Glutamatergic neuron (in vitro differentiated cells): ENCODE results near the gene SKAP2. TPM values are rescaled to one million over a fixed set of nuclear protein-coding genes. Genes with fewer than 3 reads are reported as not detected.
A peak's percentile ranks its signal among the peaks of the same experiment; 100 is the strongest.

Experiments used
- DNase-seq: peaks from one replicate; pipeline ENCODE4 v3.0.0; 2022
- H3K27ac Mint-ChIP-seq: one replicate; pipeline ENCODE4 v1.8.0; 2020; ENCODE audit warnings: mild to moderate bottlenecking, mixed read lengths, inconsistent platforms; ENCODE audit not compliant: unreplicated experiment
- H3K27me3 Mint-ChIP-seq: one replicate; pipeline ENCODE4 v1.8.0; 2020; ENCODE audit warnings: mild to moderate bottlenecking, moderate library complexity, mixed read lengths, inconsistent platforms; ENCODE audit not compliant: unreplicated experiment
- H3K36me3 Mint-ChIP-seq: one replicate; pipeline ENCODE4 v1.8.0; 2020; ENCODE audit warnings: mild to moderate bottlenecking, mixed read lengths, inconsistent platforms; ENCODE audit not compliant: unreplicated experiment
- H3K4me1 Mint-ChIP-seq: one replicate; pipeline ENCODE4 v1.8.0; 2020; ENCODE audit warnings: mild to moderate bottlenecking, low read depth, mixed read lengths, inconsistent platforms; ENCODE audit not compliant: unreplicated experiment
- H3K4me3 Mint-ChIP-seq: one replicate; pipeline ENCODE4 v1.8.0; 2020; ENCODE audit warnings: mild to moderate bottlenecking, mixed read lengths, inconsistent platforms; ENCODE audit not compliant: unreplicated experiment
- H3K9me3 Mint-ChIP-seq: one replicate; pipeline ENCODE4 v1.8.0; 2020; ENCODE audit warnings: mild to moderate bottlenecking, moderate library complexity, mixed read lengths, inconsistent platforms; ENCODE audit not compliant: unreplicated experiment
- CTCF ChIP-seq: fragments of 200-600 bp; sonication (generic); IDR thresholded peaks from one replicate; pipeline ENCODE4 v1.5.0; 2021; ENCODE audit not compliant: partially characterized antibody, unreplicated experiment
- long read RNA-seq: library from polyadenylated mRNA; unstranded; transcript quantifications from one replicate; pipeline ENCODE4 v2.0.0, GENCODE V29; 2020; ENCODE audit not compliant: unreplicated experiment
- total RNA-seq: library from RNA; stranded (reverse); fragmentation: NEBNext Ultra II Directional; extraction: Animal tissue kit (Norgen Biotek cat#: 25700); gene quantifications from one replicate; pipeline ENCODE4 v1.2.1, GENCODE V29; 2021; ENCODE audit not compliant: unreplicated experiment

Gene SKAP2
- 12.1 TPM for total RNA-seq
- long read RNA-seq, transcript SKAP2-201 (13 exons, 3,998 nt), result major isoform, 5 of 7 reads
- long read RNA-seq, partial matches to known transcripts, result 0 of 7 reads
- long read RNA-seq, other reads (novel, unspliced or antisense), result 2 of 7 reads

GRCh38 chr7:26864309-26865093, at the start of gene SKAP2:
SKAP2 (minus strand) TSS chr7:26864590; CDS start chr7:26864429, 161 bp downstream.
- Mint-ChIP-seq H3K4me3 (peak within 1 kb of the TSS; percentile 97), H3K27me3 (peaks cover 5% of the 10 kb centered on the region), H3K36me3 (no peaks in the 10 kb centered on the region), H3K9me3 (peaks cover 11% of the 10 kb centered on the region), H3K4me1 (peaks cover 4% of the 10 kb centered on the region), H3K27ac (peak within 1 kb of the TSS; percentile 90)
- DNase-seq, result peak; percentile 99
- no peak for TF ChIP-seq CTCF

GRCh38 chr7:26912933-26913536, 48.6 kb upstream of the SKAP2 start:
- H3K9me3 Mint-ChIP-seq, result peaks cover 2% of the 10 kb centered on the region
- H3K4me1 Mint-ChIP-seq, result no peaks in the 10 kb centered on the region
- H3K27ac Mint-ChIP-seq, result no peak overlapping the region
- no peaks in the 10 kb centered on the region for H3K27me3 Mint-ChIP-seq
- DNase-seq, result no peak
- H3K36me3 Mint-ChIP-seq, result no peaks in the 10 kb centered on the region
- no peak overlapping the region for H3K4me3 Mint-ChIP-seq
- no peak for TF ChIP-seq CTCF

- Mint-ChIP-seq H3K27ac (no peak overlapping the region), H3K27me3 (no peaks in the 10 kb centered on the region), H3K4me1 (no peaks in the 10 kb centered on the region), H3K4me3 (no peak overlapping the region), H3K9me3 (peaks cover 2% of the 10 kb centered on the region), H3K36me3 (no peaks in the 10 kb centered on the region)
- TF ChIP-seq CTCF, result no peak
- DNase-seq, result no peak
Observed at GRCh38 chr7:26912338-26912737, 47.9 kb upstream of the SKAP2 start.

- no peaks in the 10 kb centered on the region for H3K4me1 Mint-ChIP-seq
- no peak overlapping the region for H3K27ac Mint-ChIP-seq
- H3K27me3 Mint-ChIP-seq, result no peaks in the 10 kb centered on the region
- H3K36me3 Mint-ChIP-seq, result no peaks in the 10 kb centered on the region
- DNase-seq, result no peak
- TF ChIP-seq CTCF, result no peak
- H3K9me3 Mint-ChIP-seq, result peaks cover 2% of the 10 kb centered on the region
- H3K4me3 Mint-ChIP-seq, result no peak overlapping the region
Observed at GRCh38 chr7:26910221-26910620, 45.8 kb upstream of the SKAP2 start.

GRCh38 chr7:26900251-26900650, 35.9 kb upstream of the SKAP2 start:
- Mint-ChIP-seq H3K4me3 (no peak overlapping the region), H3K27me3 (no peaks in the 10 kb centered on the region), H3K36me3 (no peaks in the 10 kb centered on the region), H3K4me1 (no peaks in the 10 kb centered on the region), H3K27ac (no peak overlapping the region), H3K9me3 (no peaks in the 10 kb centered on the region)
- TF ChIP-seq CTCF, result no peak
- DNase-seq, result no peak
